AG20443 (cell line): ENCODE data around the gene CAPN14.

Experiments
- DNase-seq: peaks from one replicate; pipeline ENCODE4 v3.0.0; 2012; ENCODE audit warnings: low spot score, mixed read lengths

The CAPN14 gene

GRCh38 chr2:31227110-31227509 lies 9.8 kb upstream of the CAPN14 start:
- DNase-seq: no peak

- DNase-seq: no peak
Measured at GRCh38 chr2:31226266-31226665, 9.0 kb upstream of the CAPN14 start.

- no peak for DNase-seq
Measured at GRCh38 chr2:31223749-31224148, 6.4 kb upstream of the CAPN14 start.

- no peak for DNase-seq
Measured at GRCh38 chr2:31223026-31223425, 5.7 kb upstream of the CAPN14 start.

- no peak for DNase-seq
Measured at GRCh38 chr2:31222071-31222470, 4.8 kb upstream of the CAPN14 start.

GRCh38 chr2:31221544-31221943 lies 4.2 kb upstream of the CAPN14 start:
- no peak for DNase-seq

GRCh38 chr2:31219131-31219969 lies 2.0 kb upstream of the CAPN14 start:
- DNase-seq: no peak

GRCh38 chr2:31216734-31217133 lies 581 bp downstream of the CAPN14 start:
- no peak for DNase-seq

- no peak for DNase-seq
Measured at GRCh38 chr2:31214444-31214915, 2.8 kb downstream of the CAPN14 start.

GRCh38 chr2:31213601-31214443 lies 3.5 kb downstream of the CAPN14 start:
- no peak for DNase-seq

GRCh38 chr2:31212659-31213600 lies 4.4 kb downstream of the CAPN14 start:
- DNase-seq: no peak

GRCh38 chr2:31208240-31208639 lies 9.1 kb downstream of the CAPN14 start:
- DNase-seq: no peak

- no peak for DNase-seq
Measured at GRCh38 chr2:31207790-31208189, 9.5 kb downstream of the CAPN14 start.

GRCh38 chr2:31205613-31206012 lies 11.7 kb downstream of the CAPN14 start:
- no peak for DNase-seq

- no peak for DNase-seq
Measured at GRCh38 chr2:31205186-31205585, 12.1 kb downstream of the CAPN14 start.

- no peak for DNase-seq
Measured at GRCh38 chr2:31204783-31205182, 12.5 kb downstream of the CAPN14 start.

GRCh38 chr2:31203916-31204315 lies 13.4 kb downstream of the CAPN14 start:
- no peak for DNase-seq

- DNase-seq: no peak
Measured at GRCh38 chr2:31202833-31203232, 14.5 kb downstream of the CAPN14 start.

- DNase-seq: no peak
Measured at GRCh38 chr2:31202041-31202440, 15.3 kb downstream of the CAPN14 start.

- DNase-seq: no peak
Measured at GRCh38 chr2:31200972-31201371, 16.3 kb downstream of the CAPN14 start.

GRCh38 chr2:31199206-31199605 lies 18.1 kb downstream of the CAPN14 start:
- no peak for DNase-seq

- DNase-seq: no peak
Measured at GRCh38 chr2:31197669-31198068, 19.6 kb downstream of the CAPN14 start.
